Measurements from ENCODE around the gene MLX.

DNA sequence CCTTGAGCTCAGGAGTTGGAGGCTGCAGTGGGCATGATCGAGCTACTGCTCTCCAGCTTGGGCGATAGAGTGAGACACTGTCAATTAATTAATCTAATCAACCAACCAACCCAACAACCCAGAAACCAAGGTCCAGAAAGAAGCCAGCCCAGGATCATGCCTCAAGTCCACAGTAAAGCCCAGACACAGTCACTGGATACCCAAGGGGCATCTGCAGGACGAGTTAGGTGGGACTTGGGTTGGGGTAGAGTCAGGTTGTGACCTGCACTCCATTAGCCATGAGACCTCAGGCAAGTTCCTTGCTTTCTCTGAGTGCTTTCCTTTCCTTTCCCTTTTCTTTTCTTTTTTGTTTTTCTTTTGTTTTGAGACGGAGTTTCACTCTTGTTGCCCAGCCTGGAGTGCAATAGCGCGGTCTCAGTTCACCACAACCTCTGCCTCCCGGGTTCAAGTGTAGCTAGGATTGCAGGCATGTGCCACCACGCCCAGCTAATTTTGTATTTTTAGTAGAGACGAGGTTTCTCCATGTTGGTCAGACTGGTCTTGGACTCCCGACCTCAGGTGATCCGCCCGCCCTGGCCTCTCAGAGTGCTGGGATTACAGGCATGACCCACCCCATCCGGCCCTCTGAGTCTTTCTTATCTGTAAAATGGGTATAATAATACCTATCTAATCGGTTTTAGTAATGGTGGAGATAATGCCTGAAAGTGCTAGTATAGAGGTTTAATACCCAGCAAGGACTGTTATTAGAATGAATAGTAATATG is 17.7 kb upstream of the MLX start:
- TF ChIP-seq EZH2 (IDR thresholded peaks at IDR 0.05; ENCODE audit: borderline replicate concordance, low read depth, low read length, poor library complexity, severe bottlenecking), result no peak
- TF ChIP-seq, protein P1, sequence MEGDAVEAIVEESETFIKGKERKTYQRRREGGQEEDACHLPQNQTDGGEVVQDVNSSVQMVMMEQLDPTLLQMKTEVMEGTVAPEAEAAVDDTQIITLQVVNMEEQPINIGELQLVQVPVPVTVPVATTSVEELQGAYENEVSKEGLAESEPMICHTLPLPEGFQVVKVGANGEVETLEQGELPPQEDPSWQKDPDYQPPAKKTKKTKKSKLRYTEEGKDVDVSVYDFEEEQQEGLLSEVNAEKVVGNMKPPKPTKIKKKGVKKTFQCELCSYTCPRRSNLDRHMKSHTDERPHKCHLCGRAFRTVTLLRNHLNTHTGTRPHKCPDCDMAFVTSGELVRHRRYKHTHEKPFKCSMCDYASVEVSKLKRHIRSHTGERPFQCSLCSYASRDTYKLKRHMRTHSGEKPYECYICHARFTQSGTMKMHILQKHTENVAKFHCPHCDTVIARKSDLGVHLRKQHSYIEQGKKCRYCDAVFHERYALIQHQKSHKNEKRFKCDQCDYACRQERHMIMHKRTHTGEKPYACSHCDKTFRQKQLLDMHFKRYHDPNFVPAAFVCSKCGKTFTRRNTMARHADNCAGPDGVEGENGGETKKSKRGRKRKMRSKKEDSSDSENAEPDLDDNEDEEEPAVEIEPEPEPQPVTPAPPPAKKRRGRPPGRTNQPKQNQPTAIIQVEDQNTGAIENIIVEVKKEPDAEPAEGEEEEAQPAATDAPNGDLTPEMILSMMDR (conservative IDR thresholded peaks at IDR 0.05; ENCODE audit: low read depth, low read length), result no peak
